Ramos (cell line): Measurements from ENCODE around the gene SKAP1.

ENCODE experiments used
- in situ Hi-C: fragments of 300-500 bp; cut with MboI; formaldehyde crosslinking; loops from one replicate; pipeline ENCODE4 v1.14.3; 2022; ENCODE audit warnings: low sequenced_read_pairs; ENCODE audit not compliant: unreplicated experiment

The SKAP1 gene

DNA sequence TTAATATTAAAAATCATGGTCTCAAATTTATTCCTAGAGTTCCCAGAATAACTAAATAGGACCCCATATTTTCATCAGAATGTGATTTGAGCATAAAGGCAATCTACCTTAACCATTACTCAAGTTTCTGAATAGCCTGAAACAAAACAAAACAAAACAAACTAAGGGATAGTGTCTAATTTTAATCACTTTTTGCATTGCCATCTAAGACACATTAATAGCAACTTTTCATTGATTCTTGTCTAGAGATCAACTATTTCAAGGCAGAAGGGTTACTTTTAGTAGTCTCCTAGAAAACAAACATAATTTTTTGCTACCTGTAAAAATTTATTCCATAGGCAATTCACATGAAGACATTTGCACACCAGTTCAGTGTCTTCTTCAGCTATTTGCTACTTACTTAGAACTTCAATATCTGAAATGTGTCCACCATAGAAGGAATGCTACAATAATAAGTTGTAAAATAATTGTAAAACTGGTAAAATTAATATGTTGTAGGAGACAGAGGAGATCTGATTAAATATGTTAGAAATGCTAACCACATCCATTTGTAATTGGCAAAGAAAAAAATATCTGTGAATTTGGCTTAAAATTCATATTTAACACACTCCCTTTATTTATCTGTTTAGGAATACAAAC, 94.7 kb downstream of the SKAP1 start:
- in situ Hi-C loops: no loop called here

DNA sequence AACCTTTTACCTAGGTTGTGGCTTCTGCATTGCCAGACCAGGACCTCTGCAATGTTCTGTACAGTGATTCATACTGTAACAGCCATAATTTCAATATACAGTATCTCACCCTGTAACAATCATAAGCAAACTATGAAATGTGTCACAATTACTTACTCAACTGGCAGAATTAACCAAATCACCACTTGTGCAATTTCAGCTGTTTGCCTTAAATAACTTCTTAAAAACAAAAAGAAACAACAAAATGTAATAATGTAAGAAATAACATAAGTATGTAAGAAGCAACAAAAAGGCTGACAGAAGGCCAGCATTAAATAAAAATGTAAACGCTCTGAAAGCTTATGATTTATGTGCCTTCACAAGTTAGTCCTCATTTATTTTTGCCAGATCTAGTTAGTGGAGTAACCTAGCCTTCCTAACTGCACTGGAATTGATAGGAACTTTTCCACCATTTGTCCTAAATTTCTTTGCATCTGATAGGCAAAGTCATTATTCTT, 96.9 kb downstream of the SKAP1 start:
- in situ Hi-C loops: no loop called here

DNA sequence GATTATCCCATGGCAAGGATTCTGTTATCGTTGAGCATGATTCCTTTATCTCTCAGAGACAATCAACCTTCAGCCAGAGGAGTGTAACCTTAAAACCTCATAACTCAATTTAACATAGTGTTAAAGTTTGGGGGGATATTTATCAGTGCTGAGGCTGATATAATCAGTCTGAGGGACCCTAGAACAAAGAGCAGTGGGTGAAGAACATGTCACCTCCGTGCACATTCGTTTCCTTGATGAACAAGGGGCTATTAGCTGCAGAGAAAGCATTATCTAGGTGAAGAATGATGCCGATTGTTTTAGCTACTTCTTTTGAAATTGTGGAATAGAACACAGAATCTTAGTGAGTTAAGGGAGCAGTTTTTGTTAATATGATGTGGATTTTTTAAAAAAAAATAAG, 99.1 kb downstream of the SKAP1 start:
- in situ Hi-C loops: no loop called here

DNA sequence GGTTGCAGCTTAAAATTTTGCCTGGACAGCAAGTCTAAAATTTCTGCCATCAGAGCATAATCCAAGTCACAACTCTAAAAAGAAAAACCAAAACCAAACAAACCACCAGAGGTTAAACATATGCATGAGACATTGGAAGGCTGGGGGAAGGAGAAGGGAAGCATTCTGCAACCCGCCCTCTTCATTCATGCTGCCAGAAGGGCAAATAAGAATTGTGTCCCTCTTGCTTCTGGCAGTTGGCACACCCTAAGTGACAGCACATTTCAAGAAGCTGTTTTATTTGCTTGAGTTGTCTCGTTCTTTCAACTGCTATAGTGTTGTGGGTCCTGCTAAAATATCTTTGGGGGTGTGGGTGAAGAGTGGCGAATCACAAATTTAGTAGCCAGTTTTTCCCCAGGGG, 99.6 kb downstream of the SKAP1 start:
- in situ Hi-C loops: no loop called here

DNA sequence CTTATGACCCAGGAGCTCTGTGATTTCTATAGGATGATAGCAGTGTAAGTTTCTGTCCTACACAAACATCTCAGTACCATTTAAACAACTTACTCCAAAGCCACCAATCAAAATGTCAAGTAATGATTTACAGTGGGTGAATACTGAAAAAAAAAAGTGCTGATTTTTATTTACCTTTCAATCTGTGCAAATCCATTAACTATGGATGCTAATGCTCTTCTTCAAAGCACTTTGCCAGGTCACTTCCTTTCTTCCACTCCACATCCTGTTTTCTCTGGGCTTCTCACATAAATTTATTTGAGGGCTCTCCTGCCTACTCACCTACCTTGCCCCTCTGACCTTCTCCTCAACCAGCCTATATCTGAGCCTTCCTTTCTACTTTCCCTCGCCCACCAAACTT, 101.6 kb downstream of the SKAP1 start:
- in situ Hi-C loops: no loop called here

DNA sequence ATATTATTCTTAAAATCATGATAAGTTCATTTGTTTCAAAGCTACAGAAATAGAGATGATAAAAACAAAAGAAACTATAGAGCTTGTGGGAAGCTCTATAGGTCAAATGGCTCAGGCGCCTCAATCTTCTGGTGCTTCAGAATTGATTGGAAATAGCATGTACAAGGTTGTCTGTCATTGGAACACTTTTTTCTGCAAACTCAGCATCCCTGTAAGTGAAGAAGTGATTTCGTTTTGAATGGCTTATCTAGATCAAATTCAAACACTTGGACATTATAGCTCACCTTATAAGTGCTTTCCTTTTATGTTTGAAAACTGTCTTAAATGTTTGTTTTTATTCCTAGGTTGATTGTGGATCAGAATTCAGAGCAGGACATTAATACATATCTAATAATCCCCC, 103.7 kb downstream of the SKAP1 start:
- in situ Hi-C loops: no loop called here

DNA sequence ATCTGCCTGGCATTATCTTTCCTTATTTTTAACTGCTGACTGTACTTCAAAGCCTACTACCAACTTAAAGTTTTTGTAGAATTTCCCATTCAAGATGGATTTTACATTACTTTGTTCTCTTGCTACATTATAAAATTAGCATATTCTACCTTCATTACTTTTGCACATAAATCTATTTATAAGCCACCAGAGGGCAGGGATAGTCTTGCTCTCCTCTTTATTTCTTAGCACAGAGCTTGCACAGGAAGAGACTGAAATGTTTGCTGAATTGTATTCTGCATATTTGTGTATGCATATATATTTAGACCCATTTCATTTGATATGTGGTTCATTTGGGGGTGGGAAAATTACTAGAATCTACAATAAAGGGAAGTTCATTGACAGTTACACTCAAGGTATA, 108.0 kb downstream of the SKAP1 start:
- in situ Hi-C loops: no loop called here

DNA sequence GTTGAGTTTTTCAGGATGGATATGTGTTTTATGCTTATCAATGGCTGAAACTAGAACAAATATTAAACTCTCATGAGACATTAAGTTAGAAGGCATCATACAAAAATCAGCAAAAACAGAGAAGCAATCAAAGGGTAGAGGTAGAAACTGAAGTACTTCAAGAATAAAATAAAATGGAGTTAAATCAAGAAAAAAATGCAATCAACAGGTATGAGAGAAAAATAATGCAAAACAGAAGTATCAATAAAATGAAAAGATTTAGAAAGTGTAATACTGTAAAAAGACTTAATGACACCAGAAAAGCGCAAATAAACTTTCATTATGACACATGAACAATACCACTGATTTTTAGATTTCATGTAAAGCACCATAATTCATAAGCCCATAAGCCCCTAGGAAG, 112.3 kb downstream of the SKAP1 start:
- in situ Hi-C loops: no loop called here

DNA sequence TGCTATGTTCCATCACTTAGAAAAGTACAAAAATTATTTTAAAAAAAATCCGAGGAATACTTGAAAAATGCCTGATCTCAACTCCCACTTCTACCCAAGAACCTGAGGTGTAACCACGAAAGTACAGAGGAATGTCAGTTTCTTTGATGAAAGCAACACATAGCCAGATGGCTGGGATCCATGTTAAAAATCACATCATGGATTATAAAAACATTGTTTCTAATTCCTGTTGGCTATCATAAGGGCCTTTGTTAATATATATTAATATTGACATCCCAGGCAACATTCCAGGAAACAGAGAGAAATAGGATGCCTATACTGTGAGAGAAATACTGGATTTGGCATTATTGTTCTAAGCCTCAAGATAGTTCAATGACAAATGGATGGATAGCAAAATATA, 115.3 kb downstream of the SKAP1 start:
- in situ Hi-C loops: no loop called here

DNA sequence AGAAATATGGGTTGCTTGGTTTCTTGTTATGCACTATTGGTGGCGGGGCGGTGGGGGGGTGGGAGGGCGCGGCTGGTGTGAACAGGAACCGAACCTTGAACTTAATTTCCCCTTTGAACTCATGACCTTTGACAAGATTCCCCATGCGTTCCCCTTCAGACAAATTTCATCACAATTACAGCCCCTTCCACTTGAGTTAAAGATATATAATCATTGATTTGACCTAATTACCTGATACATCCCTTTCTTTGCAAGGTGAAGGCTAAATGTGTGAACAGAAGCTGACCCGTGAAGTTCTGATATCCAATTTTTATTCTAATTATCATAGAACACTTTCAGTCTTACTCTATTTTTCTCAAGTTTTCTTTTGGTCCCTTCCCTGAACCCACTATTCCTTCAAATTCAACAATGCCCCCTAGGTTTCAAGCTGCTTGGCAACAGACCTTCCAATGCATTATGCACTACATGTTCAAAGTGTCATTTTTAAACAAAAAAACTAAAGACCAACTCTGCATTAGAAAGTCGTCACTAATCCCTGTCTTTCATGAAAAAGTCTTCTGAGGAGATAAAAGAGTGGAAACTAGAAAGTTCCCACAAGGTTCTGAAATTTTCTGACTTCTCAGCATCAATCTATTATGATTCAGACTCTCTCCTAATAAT, 116.8 kb downstream of the SKAP1 start:
- in situ Hi-C loops: no loop called here

DNA sequence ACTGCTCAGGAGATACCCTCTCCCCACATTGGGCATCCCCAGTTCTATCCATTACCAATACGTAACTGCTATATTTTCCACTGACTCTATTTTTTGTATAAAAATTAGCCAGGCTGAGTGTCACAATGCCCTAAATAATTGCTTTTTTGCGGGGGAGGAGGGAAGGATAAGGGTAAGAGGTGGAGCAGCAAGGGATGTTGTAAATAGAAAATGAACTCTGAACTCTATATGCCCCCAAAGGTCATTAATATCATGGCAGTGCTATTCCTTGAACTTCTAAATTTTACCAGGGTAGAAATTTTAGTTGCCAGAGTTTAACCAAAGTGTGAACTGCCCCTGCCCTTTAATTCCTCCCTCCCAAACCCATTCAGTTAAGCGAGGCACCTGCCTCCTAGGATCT, 118.7 kb downstream of the SKAP1 start:
- in situ Hi-C loops: no loop called here

DNA sequence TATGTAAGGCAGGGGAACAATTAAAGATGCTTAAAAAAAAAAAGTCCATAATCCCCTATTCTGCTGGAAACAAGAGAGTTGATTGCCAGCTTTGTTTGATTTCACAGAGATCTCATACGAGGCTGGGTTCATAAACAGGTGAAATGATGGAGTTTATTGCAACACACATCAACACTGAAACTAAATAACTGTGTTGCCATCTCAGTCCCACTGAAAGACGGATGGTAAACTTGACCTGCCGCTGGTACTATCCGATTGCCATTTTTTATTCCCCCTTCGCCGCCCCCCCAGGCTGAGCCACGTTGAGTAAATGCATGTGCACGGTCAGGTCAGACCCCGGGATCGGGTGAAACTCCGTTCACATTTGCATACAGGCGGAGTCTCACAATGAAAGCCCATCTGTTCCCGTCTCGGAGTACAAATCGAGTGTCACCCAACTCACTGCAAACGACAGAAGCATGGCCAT, 119.2 kb downstream of the SKAP1 start:
- in situ Hi-C loops: no loop called here

DNA sequence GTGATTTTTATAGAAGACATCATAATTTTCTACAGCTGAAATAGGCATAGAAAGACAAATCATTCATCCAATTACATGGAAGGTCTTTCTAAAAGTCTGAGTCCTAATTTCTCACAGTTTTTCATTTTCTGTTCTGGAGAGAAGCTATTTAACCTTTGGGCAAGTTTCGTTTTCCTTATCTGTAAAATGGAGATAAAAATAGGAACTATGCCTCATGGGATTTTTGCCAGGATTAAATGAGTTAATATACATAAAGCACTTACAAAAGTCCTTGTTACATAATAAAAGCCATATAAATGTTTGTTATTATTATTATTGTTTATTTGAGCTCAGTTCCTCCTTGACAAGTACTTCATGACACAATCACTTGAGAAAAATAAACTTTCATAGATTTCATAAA, 121.4 kb downstream of the SKAP1 start:
- in situ Hi-C loops: no loop called here

DNA sequence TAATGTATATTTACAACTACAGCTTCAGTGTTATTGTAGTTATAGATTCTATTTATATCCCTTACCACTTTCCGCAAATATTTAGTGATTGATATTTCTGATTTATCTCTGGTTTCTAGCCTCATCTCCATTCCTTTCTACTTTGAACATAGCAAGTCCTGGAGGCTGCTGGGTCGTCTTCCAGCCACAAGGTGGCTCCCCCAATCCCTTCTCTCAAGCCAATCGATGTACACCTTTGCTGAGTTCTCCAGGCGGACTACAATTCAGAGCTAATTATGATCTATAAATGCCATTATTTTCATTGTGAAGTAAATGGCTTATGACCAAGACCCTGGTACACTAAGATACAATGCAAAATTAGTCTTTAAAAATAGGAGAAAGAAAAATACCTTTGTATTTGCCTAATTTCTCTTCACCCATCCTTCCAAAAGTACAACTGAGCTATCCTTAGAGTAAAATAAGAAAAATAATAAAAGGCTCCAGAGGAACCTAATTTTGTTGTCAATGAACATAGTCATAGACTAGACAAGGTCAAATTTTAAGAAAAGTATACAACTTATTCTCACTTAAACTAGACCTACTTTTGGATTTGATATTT, 122.1 kb downstream of the SKAP1 start:
- in situ Hi-C loops: no loop called here

DNA sequence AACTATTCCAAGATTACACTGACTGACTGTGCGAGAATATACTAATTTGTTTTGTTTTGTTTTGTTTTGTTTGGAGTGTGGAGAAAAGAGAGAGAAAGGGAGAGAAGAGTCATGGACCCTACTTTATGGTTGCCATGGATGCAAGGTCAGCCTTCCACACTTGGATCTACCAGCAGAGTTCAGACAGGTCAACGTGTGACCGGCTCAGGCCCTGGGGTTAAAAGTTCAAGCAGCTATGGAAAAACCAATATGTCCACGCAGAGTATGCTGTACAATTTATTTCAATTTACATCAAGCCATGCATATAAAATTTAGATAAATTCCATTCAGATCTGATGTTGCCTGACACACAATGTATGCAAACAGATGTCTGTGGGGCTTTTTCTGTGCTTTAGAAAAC, 122.8 kb downstream of the SKAP1 start:
- in situ Hi-C loops: no loop called here

DNA sequence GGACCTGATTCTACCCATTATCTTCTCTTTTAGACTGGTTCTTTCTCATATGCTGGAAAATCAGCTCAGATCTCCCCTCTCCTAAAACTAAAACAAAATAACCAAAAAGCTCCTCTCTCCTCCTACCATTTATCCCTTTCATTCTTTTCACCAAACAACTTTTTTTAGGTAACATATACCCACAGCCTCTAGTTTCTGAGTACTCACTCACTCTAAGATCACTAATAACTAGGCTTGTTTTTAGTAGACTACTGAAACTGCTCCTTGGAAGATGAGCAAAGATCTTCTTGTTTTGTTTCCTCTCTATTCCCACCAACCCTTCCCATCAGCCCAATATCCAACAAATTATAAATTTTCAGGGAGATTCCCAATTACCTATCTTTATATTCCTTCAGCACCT, 129.0 kb downstream of the SKAP1 start:
- in situ Hi-C loops: no loop called here

DNA sequence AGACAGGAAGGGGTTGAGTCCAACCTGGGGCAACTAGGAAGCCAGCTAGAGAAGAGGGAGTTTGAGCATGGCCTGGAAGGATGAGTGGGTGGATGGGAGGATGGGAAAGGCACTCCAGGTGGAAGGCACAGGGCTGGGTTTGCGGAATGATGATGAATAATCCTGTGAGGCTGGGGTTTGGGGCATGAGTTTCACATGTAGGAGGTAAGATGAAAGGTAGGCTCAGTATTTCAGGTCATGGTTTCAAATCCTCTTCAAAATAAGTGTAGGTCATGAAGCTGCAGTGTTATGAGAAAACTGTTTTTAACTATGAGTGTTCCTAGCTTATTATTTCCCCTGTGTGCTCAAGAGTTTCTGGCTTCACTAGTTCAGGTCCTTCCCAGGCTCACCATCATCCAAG, 130.3 kb downstream of the SKAP1 start:
- in situ Hi-C loops: no loop called here

DNA sequence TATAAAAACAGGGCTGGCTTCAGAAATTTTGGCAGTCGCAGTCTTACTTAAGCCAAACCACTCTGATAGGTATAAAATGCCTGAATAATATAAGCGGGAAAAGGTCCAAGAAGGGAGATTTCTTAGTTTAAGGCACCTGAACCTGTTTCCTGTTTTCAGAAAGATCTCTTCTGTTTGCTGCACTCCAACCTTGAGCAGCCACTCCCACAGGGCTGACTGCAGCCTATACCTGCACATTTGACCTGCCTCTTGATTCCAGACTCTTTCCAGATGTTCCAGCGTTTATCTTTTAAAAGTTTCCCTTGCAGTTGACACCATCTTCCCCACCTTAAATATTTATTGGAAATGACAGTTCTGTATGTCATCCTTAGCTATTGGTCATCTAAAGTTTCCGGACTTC, 132.2 kb downstream of the SKAP1 start:
- in situ Hi-C loops: no loop called here

DNA sequence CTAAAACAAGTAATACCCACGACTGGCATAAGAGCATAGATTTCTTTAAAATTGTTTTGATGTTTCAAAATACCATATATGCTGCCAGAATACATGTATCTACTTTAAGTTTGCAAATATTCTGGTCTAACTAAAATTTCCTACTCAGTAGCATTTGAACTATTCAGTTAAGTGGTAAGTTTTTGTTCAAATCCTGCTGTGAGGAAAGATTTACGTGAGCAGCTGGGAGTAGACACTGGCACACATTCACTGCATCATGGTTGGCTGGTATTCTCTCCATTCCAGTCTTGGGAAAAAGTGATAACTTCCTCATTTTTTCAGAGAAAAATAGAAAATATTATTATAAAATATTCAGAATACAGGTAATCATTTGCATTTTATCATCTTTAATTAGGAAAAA, 133.6 kb downstream of the SKAP1 start:
- in situ Hi-C loops: no loop called here

DNA sequence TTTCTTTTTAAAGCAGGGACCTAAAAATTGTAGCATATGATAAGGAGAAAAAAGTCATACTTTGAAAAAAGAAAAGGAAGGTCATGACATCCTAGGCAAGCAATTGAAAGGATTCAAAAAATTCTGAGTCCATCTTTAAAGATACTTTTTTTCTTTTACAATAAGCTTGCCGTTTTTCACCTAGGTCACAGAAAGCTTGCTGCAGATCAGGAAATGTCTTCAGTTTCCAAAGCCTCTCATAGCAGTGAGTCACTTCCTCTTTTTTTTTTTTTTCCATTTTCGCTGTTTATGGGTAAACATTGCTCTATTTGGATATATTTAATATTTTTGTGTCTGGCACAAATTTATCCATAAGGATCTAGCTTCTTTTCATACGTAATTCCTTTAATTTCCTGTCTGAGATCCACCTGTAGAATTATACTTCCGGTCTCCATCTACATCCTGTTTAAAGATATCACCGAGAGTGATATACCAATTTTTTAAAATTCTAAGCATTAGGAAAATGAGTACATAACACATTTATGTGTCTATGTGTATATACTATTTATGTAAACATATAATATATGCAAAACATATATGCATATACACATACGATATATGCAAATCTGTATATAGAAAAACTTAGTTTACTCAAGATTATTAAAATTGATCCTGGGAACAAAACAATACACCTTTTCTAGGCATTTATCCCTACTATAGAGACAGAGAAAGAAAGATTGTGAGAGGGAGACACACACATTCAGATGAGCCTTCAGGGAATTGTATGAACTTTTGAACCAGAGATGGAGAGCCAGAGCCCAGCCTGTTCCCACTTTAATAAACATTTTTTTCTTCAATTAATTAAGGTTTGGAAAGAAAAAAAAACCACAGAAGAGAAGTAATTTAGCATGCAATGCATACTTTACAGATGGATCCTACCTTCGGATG, 134.4 kb downstream of the SKAP1 start:
- in situ Hi-C loops: no loop called here
